Hepatocyte (in vitro differentiated cells): ENCODE results near the gene E2F1. TPM values are rescaled to one million over a fixed set of nuclear protein-coding genes. Genes with fewer than 3 reads are reported as not detected.

ENCODE experiments used
- DNase-seq: peaks from one replicate; pipeline ENCODE4 v3.0.0-alpha.2; 2016; ENCODE audit warnings: low spot score
- H2AFZ ChIP-seq: fragments of 200-600 bp; sonication (generic); 2 replicates; pipeline ENCODE4 v1.6.0; 2016; ENCODE audit warnings: antibody characterized with exemption, mild to moderate bottlenecking
- H3K27ac ChIP-seq: fragments of 200-600 bp; sonication (generic); 2 replicates; pipeline ENCODE4 v1.5.1; 2016; ENCODE audit warnings: mild to moderate bottlenecking
- H3K27me3 ChIP-seq: fragments of 200-600 bp; sonication (generic); 2 replicates; pipeline ENCODE4 v1.6.1; 2016
- H3K36me3 ChIP-seq: fragments of 200-600 bp; sonication (generic); replicated peaks from 2 replicates; pipeline ENCODE4 v1.5.1; 2016; ENCODE audit warnings: low read depth; ENCODE audit not compliant: insufficient read depth
- H3K4me1 ChIP-seq: fragments of 200-600 bp; sonication (generic); 2 replicates; pipeline ENCODE4 v1.5.1; 2016; ENCODE audit warnings: mild to moderate bottlenecking, moderate library complexity; ENCODE audit not compliant: insufficient read depth
- H3K4me2 ChIP-seq: fragments of 200-600 bp; sonication (generic); 2 replicates; pipeline ENCODE4 v1.6.0; 2016
- H3K4me3 ChIP-seq: fragments of 200-600 bp; sonication (generic); 2 replicates; pipeline ENCODE4 v1.5.1; 2016; ENCODE audit warnings: mild to moderate bottlenecking
- H3K79me2 ChIP-seq: fragments of 200-600 bp; sonication (generic); 2 replicates; pipeline ENCODE4 v1.6.0; 2017; ENCODE audit warnings: mild to moderate bottlenecking
- H3K9me2 ChIP-seq: fragments of 200-600 bp; sonication (generic); replicated peaks from 2 replicates; pipeline ENCODE4 v1.6.0; 2017; ENCODE audit warnings: mild to moderate bottlenecking; ENCODE audit not compliant: insufficient read depth
- H3K9me3 ChIP-seq: fragments of 200-600 bp; sonication (generic); 2 replicates; pipeline ENCODE4 v1.5.1; 2016; ENCODE audit warnings: low read depth, mild to moderate bottlenecking
- H4K20me1 ChIP-seq: fragments of 200-600 bp; sonication (generic); 2 replicates; pipeline ENCODE4 v1.6.0; 2016; ENCODE audit warnings: mild to moderate bottlenecking; ENCODE audit not compliant: insufficient read depth, poor library complexity, severe bottlenecking
- EZH2 ChIP-seq: fragments of 200-600 bp; sonication (generic); IDR thresholded peaks from 2 replicates; pipeline ENCODE4 v1.6.1; 2016; ENCODE audit warnings: antibody characterized with exemption, mild to moderate bottlenecking, borderline replicate concordance
- EZH2phosphoT487 ChIP-seq: fragments of 200-600 bp; sonication (generic); IDR thresholded peaks from one replicate; pipeline ENCODE4 v1.6.1; 2018; ENCODE audit warnings: antibody characterized with exemption, mild to moderate bottlenecking, low read depth, moderate library complexity; ENCODE audit not compliant: unreplicated experiment, severe bottlenecking
- WGBS: methylation state at CpG from one replicate; pipeline ENCODE4 v1.1.6; 2016; ENCODE audit warnings: low lambda C conversion rate; ENCODE audit errors: missing lambda C conversion rate; 5-methylcytosine and 5-hydroxymethylcytosine counted together
- polyA plus RNA-seq: library from polyadenylated mRNA; unstranded; fragments of >200 nt; fragmentation: Nextera tagmentation; extraction: Ambion mirVana; gene quantifications from 2 replicates; pipeline ENCODE4 v1.2.1, GENCODE V29; 2016
- total RNA-seq: library from RNA; depleted of rRNA; stranded (reverse); fragments of >200 nt; gene quantifications from 2 replicates; pipeline ENCODE4 v1.2.3, GENCODE V29; 2014
- TF ChIP-seq, protein P1 (sequence below): fragments of 200-600 bp; sonication (generic); IDR thresholded peaks from 2 replicates; pipeline ENCODE4 v1.5.1; 2016; ENCODE audit warnings: antibody characterized with exemption, mild to moderate bottlenecking; ENCODE audit not compliant: poor library complexity

The E2F1 gene
- total and polyA plus RNA-seq, 2 experiments from 2014 or later = 9.1 to 11.8 TPM

DNA sequence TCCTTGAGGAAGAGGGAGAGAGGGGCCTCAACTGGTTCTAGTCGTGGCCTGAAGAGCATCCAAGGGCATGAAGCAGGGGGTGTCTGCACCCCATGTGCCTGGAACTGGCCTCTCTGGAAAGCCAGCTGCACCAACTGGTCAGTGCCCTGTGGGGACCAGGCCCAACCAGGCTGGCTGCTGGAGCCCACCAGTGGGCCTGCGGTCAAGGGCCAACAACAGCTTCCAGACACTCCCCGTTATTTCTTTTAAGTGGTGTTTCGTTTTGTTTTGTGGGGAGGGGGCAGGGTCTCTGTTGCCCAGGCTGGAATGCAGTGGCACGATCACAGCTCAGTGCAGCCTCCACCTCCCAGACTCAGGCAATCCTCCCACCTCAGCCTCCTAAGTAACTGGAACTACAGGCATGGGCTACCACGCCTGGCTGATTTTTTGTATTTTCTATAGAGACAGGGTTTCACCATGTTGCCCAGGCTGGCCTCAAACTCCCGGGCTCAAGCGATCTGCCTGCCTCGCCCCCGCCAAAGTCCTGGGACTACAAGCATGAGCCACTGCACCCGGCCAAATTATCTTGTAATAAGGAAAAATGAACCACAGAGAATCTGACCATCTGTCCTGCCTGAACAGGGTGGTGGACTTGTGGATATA, 36.0 kb downstream of the E2F1 start:
- Histone ChIP-seq H3K4me2 (no peak overlapping the region), H3K4me3 (no peak overlapping the region), H2AFZ (no peak overlapping the region), H3K9me3 (no peaks in the 10 kb centered on the region), H3K4me1 (peaks cover 25% of the 10 kb centered on the region), H3K27me3 (no peaks in the 10 kb centered on the region), H4K20me1 (no peaks in the 10 kb centered on the region), H3K36me3 (no peaks in the 10 kb centered on the region), H3K9me2 (no peaks in the 10 kb centered on the region), H3K27ac (no peak overlapping the region), H3K79me2 (no peaks in the 10 kb centered on the region)
- TF ChIP-seq EZH2phosphoT487 = no peak
- TF ChIP-seq, protein P1, sequence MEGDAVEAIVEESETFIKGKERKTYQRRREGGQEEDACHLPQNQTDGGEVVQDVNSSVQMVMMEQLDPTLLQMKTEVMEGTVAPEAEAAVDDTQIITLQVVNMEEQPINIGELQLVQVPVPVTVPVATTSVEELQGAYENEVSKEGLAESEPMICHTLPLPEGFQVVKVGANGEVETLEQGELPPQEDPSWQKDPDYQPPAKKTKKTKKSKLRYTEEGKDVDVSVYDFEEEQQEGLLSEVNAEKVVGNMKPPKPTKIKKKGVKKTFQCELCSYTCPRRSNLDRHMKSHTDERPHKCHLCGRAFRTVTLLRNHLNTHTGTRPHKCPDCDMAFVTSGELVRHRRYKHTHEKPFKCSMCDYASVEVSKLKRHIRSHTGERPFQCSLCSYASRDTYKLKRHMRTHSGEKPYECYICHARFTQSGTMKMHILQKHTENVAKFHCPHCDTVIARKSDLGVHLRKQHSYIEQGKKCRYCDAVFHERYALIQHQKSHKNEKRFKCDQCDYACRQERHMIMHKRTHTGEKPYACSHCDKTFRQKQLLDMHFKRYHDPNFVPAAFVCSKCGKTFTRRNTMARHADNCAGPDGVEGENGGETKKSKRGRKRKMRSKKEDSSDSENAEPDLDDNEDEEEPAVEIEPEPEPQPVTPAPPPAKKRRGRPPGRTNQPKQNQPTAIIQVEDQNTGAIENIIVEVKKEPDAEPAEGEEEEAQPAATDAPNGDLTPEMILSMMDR = no peak
- no peak for TF ChIP-seq EZH2
- WGBS = 92% methylated on average over 11 of the region's 11 CpGs
- no peak for DNase-seq

DNA sequence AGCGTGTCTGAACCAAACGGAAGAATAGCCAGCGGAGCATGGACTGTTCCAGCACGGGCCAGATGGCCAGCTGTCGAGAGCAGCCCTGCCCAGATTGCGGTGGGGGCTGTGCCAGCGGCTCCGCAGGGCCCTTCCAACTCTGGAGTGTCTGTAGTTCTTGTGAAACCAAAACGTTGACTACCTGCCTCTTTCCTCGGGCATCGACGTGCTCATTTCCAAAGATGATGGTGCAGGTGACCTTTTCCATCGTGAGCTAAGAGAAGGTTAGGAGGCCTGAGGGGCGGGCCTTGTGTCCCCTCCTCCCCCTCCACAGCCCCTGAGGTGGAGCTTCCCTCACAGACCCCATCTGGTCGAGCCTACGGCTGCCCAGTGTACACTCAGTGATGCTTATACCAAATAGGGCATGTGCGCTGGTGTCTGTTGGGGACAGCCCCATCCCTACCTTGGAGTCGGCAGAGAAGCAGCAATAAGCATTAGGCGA, 36.9 kb downstream of the E2F1 start:
- Histone ChIP-seq H2AFZ (no peak overlapping the region), H3K9me3 (no peaks in the 10 kb centered on the region), H4K20me1 (no peaks in the 10 kb centered on the region), H3K4me3 (no peak overlapping the region), H3K4me2 (no peak overlapping the region), H3K27me3 (no peaks in the 10 kb centered on the region), H3K27ac (no peak overlapping the region), H3K9me2 (no peaks in the 10 kb centered on the region), H3K36me3 (no peaks in the 10 kb centered on the region), H3K79me2 (no peaks in the 10 kb centered on the region), H3K4me1 (peaks cover 15% of the 10 kb centered on the region)
- 85% methylated on average over 19 of the region's 19 CpGs for WGBS
- DNase-seq = no peak
- TF ChIP-seq EZH2phosphoT487 (no peak), EZH2 (no peak)
- TF ChIP-seq, protein P1 = no peak

DNA sequence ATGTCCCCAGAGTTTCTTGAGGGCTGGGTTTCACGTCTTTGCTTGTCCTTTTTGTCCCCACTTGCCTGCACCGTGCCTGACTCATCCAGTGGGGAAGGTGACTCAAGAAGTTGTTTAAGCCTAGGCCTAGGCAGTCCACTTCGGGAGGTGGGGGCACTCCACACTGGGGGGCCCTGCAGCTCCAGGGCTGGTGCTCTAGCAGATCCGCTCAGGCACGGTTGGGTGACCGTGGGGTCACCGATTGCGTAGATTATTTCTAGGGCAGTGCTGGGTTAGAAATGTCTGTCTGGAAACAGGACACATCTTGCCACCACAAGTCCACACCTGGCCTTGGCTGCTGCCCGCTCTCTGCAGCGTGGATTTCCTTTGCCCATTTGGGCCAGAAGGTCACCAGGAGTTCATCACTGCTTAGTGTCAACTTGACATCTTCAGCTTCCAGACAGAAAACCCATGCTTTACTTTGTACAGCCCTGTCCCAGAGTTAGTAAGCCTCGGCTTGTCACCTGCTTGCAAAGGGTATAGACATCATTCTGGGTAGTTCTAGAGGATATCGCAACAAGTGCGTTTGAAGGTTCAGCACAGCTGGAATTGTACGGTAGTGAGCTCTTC, 37.7 kb downstream of the E2F1 start:
- WGBS = 83% methylated on average over 14 of the region's 14 CpGs
- H3K4me2 ChIP-seq = no peak overlapping the region
- H3K27me3 ChIP-seq = no peaks in the 10 kb centered on the region
- TF ChIP-seq, protein P1 = no peak
- TF ChIP-seq EZH2 = no peak
- TF ChIP-seq EZH2phosphoT487 = no peak
- no peak overlapping the region for H2AFZ ChIP-seq
- no peaks in the 10 kb centered on the region for H4K20me1 ChIP-seq
- no peak overlapping the region for H3K4me3 ChIP-seq
- DNase-seq = no peak
- H3K27ac ChIP-seq = no peak overlapping the region
- no peaks in the 10 kb centered on the region for H3K36me3 ChIP-seq
- no peaks in the 10 kb centered on the region for H3K9me3 ChIP-seq
- H3K79me2 ChIP-seq = no peaks in the 10 kb centered on the region
- H3K9me2 ChIP-seq = no peaks in the 10 kb centered on the region
- H3K4me1 ChIP-seq = peaks cover 8% of the 10 kb centered on the region
